RWPE2 (cell line): ENCODE data around the gene AIF1.

ENCODE experiments used
- ATAC-seq: fragments of 200-7000 bp; cut with Tn5 transposase; 3 replicates; pipeline ENCODE4 v1.9.1; 2021; ENCODE audit warnings: low read depth
- DNase-seq: peaks from one replicate; pipeline ENCODE4 v3.0.0-alpha.2; 2020; ENCODE audit warnings: low spot score
- H3K27ac ChIP-seq: fragments of 450-650 bp; 2 replicates; pipeline ENCODE4 v1.5.1; 2017; ENCODE audit warnings: mild to moderate bottlenecking; ENCODE audit not compliant: poor library complexity, severe bottlenecking
- H3K27me3 ChIP-seq: fragments of 250-450 bp; sonication (Bioruptor Pico); 2 replicates; pipeline ENCODE4 v1.5.1; 2021; ENCODE audit warnings: mild to moderate bottlenecking, moderate library complexity; ENCODE audit not compliant: insufficient read depth, poor library complexity, severe bottlenecking
- H3K36me3 ChIP-seq: fragments of 250-450 bp; sonication (Bioruptor Pico); 2 replicates; pipeline ENCODE4 v1.5.1; 2020; ENCODE audit warnings: low read depth, mild to moderate bottlenecking, moderate library complexity
- H3K4me1 ChIP-seq: fragments of 250-450 bp; sonication (Bioruptor Pico); 2 replicates; pipeline ENCODE4 v1.5.1; 2021; ENCODE audit warnings: mild to moderate bottlenecking, moderate library complexity; ENCODE audit not compliant: insufficient read depth, poor library complexity, severe bottlenecking
- H3K4me3 ChIP-seq: fragments of 250-450 bp; sonication (Bioruptor Pico); 2 replicates; pipeline ENCODE4 v1.5.1; 2021; ENCODE audit warnings: mild to moderate bottlenecking, moderate library complexity; ENCODE audit not compliant: severe bottlenecking
- H3K9me3 ChIP-seq: fragments of 250-450 bp; sonication (Bioruptor Pico); 2 replicates; pipeline ENCODE4 v1.5.1; 2021; ENCODE audit warnings: mild to moderate bottlenecking, moderate library complexity; ENCODE audit not compliant: severe bottlenecking
- CTCF ChIP-seq: fragments of 450-650 bp; IDR thresholded peaks from one replicate; pipeline ENCODE4 v1.5.1; 2017; ENCODE audit warnings: mild to moderate bottlenecking, moderate library complexity; ENCODE audit not compliant: poor library complexity, severe bottlenecking

AIF1 gene

GRCh38 chr6:31579119-31579505 lies 35.9 kb upstream of the AIF1 start:
- Histone ChIP-seq H3K9me3 (no peaks in the 10 kb centered on the region), H3K4me1 (peaks cover 12% of the 10 kb centered on the region), H3K27me3 (no peaks in the 10 kb centered on the region), H3K27ac (peak overlapping the region; percentile 41), H3K36me3 (no peaks in the 10 kb centered on the region), H3K4me3 (no peak overlapping the region)
- no peak for TF ChIP-seq CTCF
- no peak for DNase-seq
- ATAC-seq, result no peak

GRCh38 chr6:31579546-31580437 lies 35.2 kb upstream of the AIF1 start:
- H3K4me1 ChIP-seq, result peaks cover 12% of the 10 kb centered on the region

GRCh38 chr6:31580438-31580740 lies 34.6 kb upstream of the AIF1 start:
- H3K4me3 ChIP-seq, result peak overlapping the region; percentile 52
- H3K4me1 ChIP-seq, result peaks cover 12% of the 10 kb centered on the region
- no peaks in the 10 kb centered on the region for H3K9me3 ChIP-seq
- DNase-seq (no peak), ATAC-seq (no peak)
- no peak for TF ChIP-seq CTCF
- no peaks in the 10 kb centered on the region for H3K27me3 ChIP-seq
- no peaks in the 10 kb centered on the region for H3K36me3 ChIP-seq
- no peak overlapping the region for H3K27ac ChIP-seq

More at GRCh38 chr6:31579546-31580437, 35.2 kb upstream of the AIF1 start:
- DNase-seq (no peak), ATAC-seq (no peak)
- H3K36me3 ChIP-seq, result no peaks in the 10 kb centered on the region
- no peaks in the 10 kb centered on the region for H3K9me3 ChIP-seq
- H3K27ac ChIP-seq, result no peak overlapping the region
- TF ChIP-seq CTCF, result no peak
- no peaks in the 10 kb centered on the region for H3K27me3 ChIP-seq
- H3K4me3 ChIP-seq, result no peak overlapping the region

GRCh38 chr6:31580807-31581433 lies 34.1 kb upstream of the AIF1 start:
- Histone ChIP-seq H3K4me1 (peaks cover 12% of the 10 kb centered on the region), H3K4me3 (peak overlapping the region; percentile 52), H3K27ac (no peak overlapping the region), H3K36me3 (no peaks in the 10 kb centered on the region), H3K27me3 (no peaks in the 10 kb centered on the region), H3K9me3 (no peaks in the 10 kb centered on the region)
- ATAC-seq (peak; percentile 84), DNase-seq (no peak)
- TF ChIP-seq CTCF, result peak; percentile 98
